ENCODE data around the gene GPR176.

The GPR176 gene

DNA sequence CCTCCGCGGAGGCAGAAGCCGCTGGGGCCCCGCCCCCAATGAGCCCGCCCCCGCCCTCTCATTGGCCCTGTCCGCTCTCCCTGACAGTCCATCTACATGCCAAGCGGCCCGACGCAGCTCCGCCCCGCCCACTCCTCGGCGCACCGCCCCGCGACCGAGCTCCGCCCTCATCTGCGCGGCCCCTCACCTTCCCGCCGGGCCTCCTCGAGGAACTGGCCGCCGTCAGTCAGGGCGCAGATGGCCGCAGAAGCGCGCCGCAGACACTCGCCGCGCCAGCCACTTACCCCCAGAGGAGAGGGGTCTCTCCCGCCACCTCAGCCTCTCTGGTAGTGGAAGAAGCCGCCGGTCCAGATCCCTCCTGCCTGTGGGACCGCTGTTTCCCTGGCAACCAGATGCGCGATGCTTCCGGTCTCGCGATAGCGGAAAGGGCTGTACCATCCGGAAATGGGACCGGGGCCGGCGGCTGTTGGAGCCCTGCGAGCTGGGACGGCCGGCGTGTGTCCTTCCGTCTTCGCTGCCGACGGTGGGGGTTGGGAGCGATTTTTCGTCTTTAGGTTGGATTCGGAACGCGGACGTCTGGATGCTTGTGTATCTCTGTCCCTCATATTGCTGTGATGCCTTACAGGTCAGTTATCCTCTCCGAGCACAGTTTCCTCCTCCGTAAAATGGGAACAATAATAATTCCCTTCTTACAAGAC lies 137.5 kb downstream of the GPR176 start, which contains the start of gene FSIP1:
TSS of gene FSIP1 (minus strand) at position 401 of the 698 bp plus-strand sequence. CDS start 6,317 bp downstream, outside the sequence.
- TF ChIP-seq, protein P1, sequence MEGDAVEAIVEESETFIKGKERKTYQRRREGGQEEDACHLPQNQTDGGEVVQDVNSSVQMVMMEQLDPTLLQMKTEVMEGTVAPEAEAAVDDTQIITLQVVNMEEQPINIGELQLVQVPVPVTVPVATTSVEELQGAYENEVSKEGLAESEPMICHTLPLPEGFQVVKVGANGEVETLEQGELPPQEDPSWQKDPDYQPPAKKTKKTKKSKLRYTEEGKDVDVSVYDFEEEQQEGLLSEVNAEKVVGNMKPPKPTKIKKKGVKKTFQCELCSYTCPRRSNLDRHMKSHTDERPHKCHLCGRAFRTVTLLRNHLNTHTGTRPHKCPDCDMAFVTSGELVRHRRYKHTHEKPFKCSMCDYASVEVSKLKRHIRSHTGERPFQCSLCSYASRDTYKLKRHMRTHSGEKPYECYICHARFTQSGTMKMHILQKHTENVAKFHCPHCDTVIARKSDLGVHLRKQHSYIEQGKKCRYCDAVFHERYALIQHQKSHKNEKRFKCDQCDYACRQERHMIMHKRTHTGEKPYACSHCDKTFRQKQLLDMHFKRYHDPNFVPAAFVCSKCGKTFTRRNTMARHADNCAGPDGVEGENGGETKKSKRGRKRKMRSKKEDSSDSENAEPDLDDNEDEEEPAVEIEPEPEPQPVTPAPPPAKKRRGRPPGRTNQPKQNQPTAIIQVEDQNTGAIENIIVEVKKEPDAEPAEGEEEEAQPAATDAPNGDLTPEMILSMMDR (IDR thresholded peaks at IDR 0.05; ENCODE audit: extremely low read depth, insufficient read depth, missing control alignments): no peak
- in situ Hi-C loops (cut with MboI; ENCODE audit: low pct_unique_long_range_greater_than_20kb, low sequenced_read_pairs, unreplicated experiment): no loop called here
- peak; percentile 97 for DNase-seq (ENCODE audit: low spot score)

DNA sequence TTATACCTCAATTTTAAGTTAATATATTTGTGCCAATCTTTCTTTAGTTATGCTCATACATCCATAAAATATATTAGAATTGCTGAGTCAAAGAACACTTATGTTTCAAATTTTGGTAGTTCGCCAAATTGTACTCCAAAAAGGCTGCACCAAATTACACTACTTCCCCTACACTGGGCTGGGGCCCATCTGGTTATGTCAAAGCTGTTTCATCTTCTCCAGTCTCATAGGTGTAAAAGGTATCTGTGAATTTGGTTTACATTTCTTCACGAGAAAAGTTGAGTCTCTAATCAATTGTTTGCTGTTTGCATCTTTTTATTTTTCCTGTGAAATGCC lies 138.1 kb downstream of the GPR176 start:
- TF ChIP-seq, protein P1 (IDR thresholded peaks at IDR 0.05; ENCODE audit: extremely low read depth, insufficient read depth, missing control alignments): no peak
- DNase-seq (ENCODE audit: low spot score): no peak
- in situ Hi-C loops (cut with MboI; ENCODE audit: low pct_unique_long_range_greater_than_20kb, low sequenced_read_pairs, unreplicated experiment): no loop called here

DNA sequence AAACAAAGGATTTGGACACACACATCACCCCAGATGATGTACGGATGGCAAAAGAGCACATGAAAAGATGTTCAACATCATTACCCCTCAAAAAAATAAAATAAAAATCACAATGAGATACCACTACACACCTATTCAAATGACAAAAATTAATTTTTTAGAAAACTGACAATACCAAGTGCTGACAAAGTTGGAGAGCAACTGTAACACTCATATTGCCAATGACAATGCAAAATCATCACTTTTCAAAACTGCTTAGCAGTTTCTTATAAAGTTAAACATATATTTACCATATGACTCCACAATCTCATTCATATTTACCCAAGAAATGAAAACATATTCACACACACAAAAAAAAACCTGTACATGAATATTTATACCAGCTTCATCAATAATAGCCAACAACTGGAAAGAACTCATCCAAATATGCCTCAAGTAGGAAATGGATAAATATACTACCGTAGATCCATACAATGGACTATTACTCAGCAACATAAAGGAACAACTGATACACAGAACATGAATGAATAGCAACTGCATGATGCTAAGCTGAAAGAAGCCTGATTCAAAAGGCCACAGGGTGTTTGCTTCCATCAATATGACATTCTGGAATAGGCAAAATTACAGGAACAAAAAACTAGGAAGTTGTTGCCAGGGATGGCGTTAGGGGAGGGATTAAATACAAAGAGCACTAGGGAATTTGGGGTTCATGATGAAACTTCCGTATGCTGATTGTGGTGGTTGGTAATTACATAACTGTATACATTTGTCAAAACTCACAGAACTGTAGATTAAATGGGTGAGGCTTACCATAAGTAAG lies 138.7 kb downstream of the GPR176 start:
- TF ChIP-seq, protein P1 (IDR thresholded peaks at IDR 0.05; ENCODE audit: extremely low read depth, insufficient read depth, missing control alignments): no peak
- no peak for DNase-seq (ENCODE audit: low spot score)
- in situ Hi-C loops (cut with MboI; ENCODE audit: low pct_unique_long_range_greater_than_20kb, low sequenced_read_pairs, unreplicated experiment): no loop called here

DNA sequence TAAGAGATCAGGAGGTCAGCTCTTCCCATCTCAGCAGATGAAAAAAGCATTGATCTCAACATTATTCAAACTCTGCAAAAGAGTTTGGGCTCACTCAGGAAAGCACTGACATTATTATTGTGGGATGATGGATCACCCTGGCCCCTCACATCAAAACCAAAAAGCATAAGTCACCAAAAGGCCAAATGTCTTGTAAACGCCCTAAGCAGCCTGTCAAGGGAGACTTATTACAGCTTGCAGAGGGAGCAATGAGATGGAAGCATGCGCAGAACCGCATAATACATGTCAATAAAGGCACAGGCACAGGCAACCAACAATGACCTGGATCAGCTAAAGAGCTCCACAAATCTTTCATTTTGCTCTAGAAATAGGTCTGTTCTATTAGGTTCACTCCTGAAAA lies 142.0 kb downstream of the GPR176 start:
- no peak for DNase-seq (ENCODE audit: low spot score)
- in situ Hi-C loops (cut with MboI; ENCODE audit: low pct_unique_long_range_greater_than_20kb, low sequenced_read_pairs, unreplicated experiment): no loop called here
- TF ChIP-seq, protein P1 (IDR thresholded peaks at IDR 0.05; ENCODE audit: extremely low read depth, insufficient read depth, missing control alignments): no peak

DNA sequence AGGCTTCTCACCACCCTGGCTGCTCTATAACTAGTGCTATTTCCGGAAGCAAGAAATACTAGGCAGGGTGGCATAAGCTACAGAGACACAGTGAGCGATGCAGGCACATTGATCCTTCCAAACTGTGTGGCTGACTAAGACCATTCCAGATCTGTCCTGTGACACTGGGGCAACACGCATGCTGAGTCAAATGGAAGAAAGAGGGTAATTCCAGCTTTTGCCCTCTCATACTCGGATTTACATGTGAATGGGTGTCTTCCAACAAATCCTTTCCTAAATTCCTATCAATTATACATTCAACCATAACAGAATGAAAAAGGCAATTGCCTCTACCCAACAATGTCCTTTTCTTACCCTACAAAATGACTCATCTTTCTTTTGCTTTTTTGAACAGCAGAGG lies 142.6 kb downstream of the GPR176 start:
- in situ Hi-C loops (cut with MboI; ENCODE audit: low pct_unique_long_range_greater_than_20kb, low sequenced_read_pairs, unreplicated experiment): no loop called here
- no peak for DNase-seq (ENCODE audit: low spot score)
- TF ChIP-seq, protein P1 (IDR thresholded peaks at IDR 0.05; ENCODE audit: extremely low read depth, insufficient read depth, missing control alignments): no peak

DNA sequence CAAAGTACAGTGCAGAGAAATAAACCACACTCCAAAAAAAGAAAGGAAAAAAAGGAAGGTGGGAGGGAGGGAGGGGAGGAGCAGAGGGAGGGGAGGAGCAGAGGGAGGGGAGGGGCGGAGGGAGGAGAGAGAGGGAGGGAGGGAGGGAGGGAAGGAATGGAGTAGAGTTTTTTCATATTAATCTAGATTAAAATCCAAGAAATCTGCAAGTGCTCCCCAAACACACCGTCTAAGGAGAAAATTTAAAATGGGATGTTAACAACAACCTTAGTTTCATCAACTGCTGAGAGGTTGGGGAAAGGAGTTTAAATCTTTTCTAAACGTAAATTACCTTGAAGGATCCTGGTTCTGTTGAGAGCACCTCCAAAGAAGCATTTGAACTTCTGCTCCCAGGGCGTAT lies 144.0 kb downstream of the GPR176 start:
- TF ChIP-seq, protein P1 (IDR thresholded peaks at IDR 0.05; ENCODE audit: extremely low read depth, insufficient read depth, missing control alignments): no peak
- DNase-seq (ENCODE audit: low spot score): no peak
- in situ Hi-C loops (cut with MboI; ENCODE audit: low pct_unique_long_range_greater_than_20kb, low sequenced_read_pairs, unreplicated experiment): no loop called here
